Breast epithelium (tissue), 3 donors: Measurements from ENCODE around the gene PAPPA.

Source experiments
- CTCF ChIP-seq, 3 donors: fragments of 450-650 bp; IDR thresholded peaks; one replicate each; pipeline ENCODE4 v1.5.1; 2016 to 2017; ENCODE audit warnings: antibody characterized with exemption in 3 of 3, mild to moderate bottlenecking in 3 of 3, moderate library complexity in 3 of 3
- POLR2A ChIP-seq: fragments of 450-650 bp; IDR thresholded peaks from one replicate; pipeline ENCODE4 v1.6.1; 2016; ENCODE audit warnings: antibody characterized with exemption, mild to moderate bottlenecking, moderate library complexity

- TF ChIP-seq CTCF (IDR thresholded peaks at IDR 0.05): no peak
- TF ChIP-seq POLR2A: no peak
These were observed 186.7 kb downstream of the PAPPA start for GRCh38 chr9:116340270-116340669.
